COLO668 (cell line): ENCODE results near the gene GPX2.
A peak's percentile ranks its signal among the peaks of the same experiment; 100 is the strongest.

Source experiments
- DNase-seq: peaks from one replicate; lab custom pipeline; 2025; ENCODE audit not compliant: unreplicated experiment; lab: John Stamatoyannopoulos, UW

The GPX2 gene

GRCh38 chr14:64960762-64961276 lies 18.3 kb upstream of the GPX2 start:
- peak; percentile 58 for DNase-seq

GRCh38 chr14:64958743-64959142 lies 16.2 kb upstream of the GPX2 start:
- no peak for DNase-seq

GRCh38 chr14:64958201-64958600 lies 15.7 kb upstream of the GPX2 start:
- DNase-seq: no peak

GRCh38 chr14:64956697-64957406 lies 14.3 kb upstream of the GPX2 start:
- DNase-seq: no peak

GRCh38 chr14:64955297-64955696 lies 12.8 kb upstream of the GPX2 start:
- DNase-seq: peak; percentile 34

- DNase-seq: no peak
These were observed 12.1 kb upstream of the GPX2 start for GRCh38 chr14:64954491-64955240.

GRCh38 chr14:64953661-64954060 lies 11.1 kb upstream of the GPX2 start:
- no peak for DNase-seq

GRCh38 chr14:64953310-64953654 lies 10.7 kb upstream of the GPX2 start:
- no peak for DNase-seq

- no peak for DNase-seq
These were observed 10.2 kb upstream of the GPX2 start for GRCh38 chr14:64952598-64953309.

- no peak for DNase-seq
These were observed 9.2 kb upstream of the GPX2 start for GRCh38 chr14:64951724-64952123.

GRCh38 chr14:64951291-64951690 lies 8.7 kb upstream of the GPX2 start:
- no peak for DNase-seq

GRCh38 chr14:64950889-64951288 lies 8.3 kb upstream of the GPX2 start:
- no peak for DNase-seq

GRCh38 chr14:64948612-64949210 lies 6.2 kb upstream of the GPX2 start:
- no peak for DNase-seq

GRCh38 chr14:64947710-64948611 lies 5.4 kb upstream of the GPX2 start:
- DNase-seq: no peak

GRCh38 chr14:64946310-64947045 lies 3.9 kb upstream of the GPX2 start:
- no peak for DNase-seq

GRCh38 chr14:64945431-64946178 lies 3.1 kb upstream of the GPX2 start:
- DNase-seq: no peak

GRCh38 chr14:64944861-64945260 lies 2.3 kb upstream of the GPX2 start:
- DNase-seq: no peak

- no peak for DNase-seq
These were observed 1.5 kb upstream of the GPX2 start for GRCh38 chr14:64944041-64944440.

- DNase-seq: no peak
These were observed 1.0 kb upstream of the GPX2 start for GRCh38 chr14:64943556-64943955.
